Gastrocnemius medialis (tissue), 4 donors: ENCODE data around the gene CLEC4E. TPM values are rescaled to one million over a fixed set of nuclear protein-coding genes. Genes with fewer than 3 reads are reported as not detected.

ENCODE experiments used
- ATAC-seq, 2 donors: fragments of 150-250 bp; one replicate each; pipeline ENCODE4 v1.9.1; 2016
- DNase-seq, 2 donors: peaks; one replicate each; pipeline ENCODE4 v3.0.0-alpha.2; 2019
- H3K27ac ChIP-seq, 4 donors: fragments of 200-600 bp; sonication (generic); 1 replicate in 1 of 4; 2 replicates in 3 of 4; pipeline ENCODE4 v1.5.1; 2016 to 2018; ENCODE audit warnings: mild to moderate bottlenecking in 2 of 4, moderate library complexity in 1 of 4
- H3K27me3 ChIP-seq, 3 donors: fragments of 200-600 bp; sonication (generic) in 2 of 3; 1 replicate in 1 of 3; 2 replicates in 2 of 3; pipeline versions ENCODE4 v1.5.1 to v1.6.0; 2016 to 2019; ENCODE audit warnings: mild to moderate bottlenecking in 1 of 3, moderate library complexity in 1 of 3
- H3K36me3 ChIP-seq, 2 donors: fragments of 200-600 bp; sonication (generic) in 1 of 2; one replicate each; pipeline ENCODE4 v1.5.1; 2017 to 2018
- H3K4me1 ChIP-seq, 2 donors: fragments of 200-600 bp; sonication (generic) in 1 of 2; one replicate each; pipeline ENCODE4 v1.5.1; 2016 to 2017; ENCODE audit warnings: mild to moderate bottlenecking in 2 of 2
- H3K4me3 ChIP-seq, 4 donors: fragments of 200-600 bp; sonication (generic) in 3 of 4; 1 replicate in 1 of 4; 2 replicates in 3 of 4; pipeline ENCODE4 v1.5.1; 2016 to 2019; ENCODE audit warnings: mild to moderate bottlenecking in 2 of 4
- H3K9me3 ChIP-seq, 3 donors: fragments of 200-600 bp; sonication (generic) in 2 of 3; 1 replicate in 1 of 3; 2 replicates in 2 of 3; pipeline ENCODE4 v1.5.1; 2016 to 2019
- POLR2A ChIP-seq, 2 donors: fragments of 450-650 bp; IDR thresholded peaks; one replicate each; pipeline ENCODE4 v1.6.1; 2017; ENCODE audit warnings: antibody characterized with exemption in 2 of 2, mild to moderate bottlenecking in 2 of 2, moderate library complexity in 2 of 2
- in situ Hi-C, 4 donors: fragments of 200-750 bp; cut with MboI; loops; one replicate each; pipeline versions ENCODE4 v1.15.0 to v1.8.0; 2017; ENCODE audit warnings: low sequenced_read_pairs in 4 of 4
- intact Hi-C: fragments of 100-400 bp; cut with DNase I; formaldehyde crosslinking; loops from one replicate; pipeline ENCODE4 v1.15.1; 2023; ENCODE audit warnings: low total_unique reads
- total RNA-seq, 4 donors: library from RNA; depleted of rRNA; stranded (reverse); fragments of >200 nt; gene quantifications; one replicate each; pipeline versions ENCODE4 v1.1.0 to v1.2.3, GENCODE V29; 2016
- TF ChIP-seq, protein P1 (sequence below), 5 experiments: fragments of 450-650 bp in 3 of 5; fragments of 200-600 bp in 2 of 5; sonication (generic) in 2 of 5; IDR thresholded peaks in 4 of 5; conservative IDR thresholded peaks in 1 of 5; 1 replicate in 4 of 5; 2 replicates in 1 of 5; pipeline ENCODE4 v1.5.1; 2016 to 2019; ENCODE audit warnings: antibody characterized with exemption in 5 of 5, mild to moderate bottlenecking in 3 of 5, moderate library complexity in 3 of 5

The CLEC4E gene
- total RNA-seq, 4 donors from 2014 or later, result 0.35 to 0.58 TPM; not detected in 2

DNA sequence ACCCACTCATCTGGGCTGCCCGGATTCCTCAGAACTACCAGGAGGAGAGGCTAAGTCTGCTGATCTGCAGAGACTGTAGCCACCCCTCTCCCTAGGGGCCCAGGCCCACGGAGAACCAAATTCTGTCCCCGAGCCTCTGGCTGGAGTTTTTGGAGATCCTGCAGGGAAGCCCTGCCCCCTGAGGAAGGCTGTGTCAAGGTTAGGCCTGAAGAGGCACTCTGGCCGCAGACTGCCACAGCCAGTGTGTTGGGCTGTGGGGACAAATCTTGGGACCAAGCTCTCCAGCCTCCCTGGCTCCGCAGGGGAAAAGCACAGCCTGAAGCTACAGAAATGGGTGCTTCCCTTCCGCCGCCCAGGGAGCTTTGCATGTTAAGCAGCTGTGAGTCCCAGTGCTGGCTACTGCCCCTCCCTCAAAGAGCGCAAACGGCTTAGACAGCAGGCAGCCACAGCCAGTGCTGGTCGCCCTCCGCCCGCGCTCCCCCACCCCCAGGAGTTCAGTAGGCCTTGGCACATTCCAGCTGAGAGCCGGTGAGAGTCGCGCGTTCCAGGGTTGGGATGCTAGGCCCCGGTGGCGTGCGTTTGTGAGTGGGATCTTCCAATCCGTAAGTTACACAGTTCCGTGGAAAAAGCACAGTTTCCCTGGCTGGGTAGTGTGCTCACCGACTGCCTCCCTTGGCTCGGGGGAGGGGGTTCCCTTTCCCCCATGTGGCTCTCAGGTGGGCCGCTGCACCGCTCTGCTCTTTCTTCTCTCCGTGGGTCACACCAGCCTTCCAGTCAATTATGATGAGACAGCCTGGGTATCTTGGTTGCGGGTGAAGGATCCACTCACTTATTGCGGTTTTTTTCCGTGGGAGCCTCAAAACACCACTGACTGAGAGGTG is 13.2 kb downstream of the CLEC4E start:
- ATAC-seq (no peak), DNase-seq (no peak)
- no peaks in the 10 kb centered on the region for H3K36me3 ChIP-seq
- intact Hi-C loops (no loop called here), in situ Hi-C loops (no loop called here)
- no peak overlapping the region for H3K4me3 ChIP-seq
- TF ChIP-seq POLR2A (IDR thresholded peaks at IDR 0.05), result no peak
- TF ChIP-seq, protein P1, sequence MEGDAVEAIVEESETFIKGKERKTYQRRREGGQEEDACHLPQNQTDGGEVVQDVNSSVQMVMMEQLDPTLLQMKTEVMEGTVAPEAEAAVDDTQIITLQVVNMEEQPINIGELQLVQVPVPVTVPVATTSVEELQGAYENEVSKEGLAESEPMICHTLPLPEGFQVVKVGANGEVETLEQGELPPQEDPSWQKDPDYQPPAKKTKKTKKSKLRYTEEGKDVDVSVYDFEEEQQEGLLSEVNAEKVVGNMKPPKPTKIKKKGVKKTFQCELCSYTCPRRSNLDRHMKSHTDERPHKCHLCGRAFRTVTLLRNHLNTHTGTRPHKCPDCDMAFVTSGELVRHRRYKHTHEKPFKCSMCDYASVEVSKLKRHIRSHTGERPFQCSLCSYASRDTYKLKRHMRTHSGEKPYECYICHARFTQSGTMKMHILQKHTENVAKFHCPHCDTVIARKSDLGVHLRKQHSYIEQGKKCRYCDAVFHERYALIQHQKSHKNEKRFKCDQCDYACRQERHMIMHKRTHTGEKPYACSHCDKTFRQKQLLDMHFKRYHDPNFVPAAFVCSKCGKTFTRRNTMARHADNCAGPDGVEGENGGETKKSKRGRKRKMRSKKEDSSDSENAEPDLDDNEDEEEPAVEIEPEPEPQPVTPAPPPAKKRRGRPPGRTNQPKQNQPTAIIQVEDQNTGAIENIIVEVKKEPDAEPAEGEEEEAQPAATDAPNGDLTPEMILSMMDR (IDR thresholded peaks at IDR 0.05 in 4 of 5, conservative IDR thresholded peaks at IDR 0.05 in 1 of 5), result no peak
- no peaks in the 10 kb centered on the region for H3K9me3 ChIP-seq
- H3K4me1 ChIP-seq, result no peaks in the 10 kb centered on the region
- H3K27me3 ChIP-seq, result no peaks in the 10 kb centered on the region
- H3K27ac ChIP-seq, result no peak overlapping the region

DNA sequence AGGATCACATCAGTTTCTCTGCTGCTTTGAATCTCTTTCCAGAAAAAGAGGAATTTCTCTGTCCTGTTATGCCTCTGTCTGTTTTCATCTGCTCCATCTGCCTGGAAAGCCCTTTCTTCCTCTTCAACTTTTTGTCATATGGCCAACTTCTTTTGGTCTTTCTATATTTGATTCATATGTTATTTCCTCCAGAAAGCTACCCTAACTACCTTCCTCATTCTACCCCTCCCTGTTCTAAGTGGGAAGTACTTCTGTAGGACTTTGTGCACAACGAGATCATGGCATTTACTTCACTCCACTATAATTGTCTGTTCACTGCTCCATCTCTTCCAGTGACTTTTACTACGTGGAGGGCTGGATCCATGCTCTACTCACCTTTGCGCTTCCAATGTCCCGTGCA is 21.5 kb downstream of the CLEC4E start:
- Histone ChIP-seq H3K27me3 (no peaks in the 10 kb centered on the region), H3K9me3 (no peaks in the 10 kb centered on the region), H3K27ac (no peak overlapping the region), H3K36me3 (no peaks in the 10 kb centered on the region), H3K4me3 (no peak overlapping the region), H3K4me1 (no peaks in the 10 kb centered on the region)
- ATAC-seq (no peak), DNase-seq (no peak)
- intact Hi-C loops (no loop called here), in situ Hi-C loops (no loop called here)
- TF ChIP-seq, protein P1 (IDR thresholded peaks at IDR 0.05 in 4 of 5, conservative IDR thresholded peaks at IDR 0.05 in 1 of 5), result no peak
- no peak for TF ChIP-seq POLR2A (IDR thresholded peaks at IDR 0.05)

DNA sequence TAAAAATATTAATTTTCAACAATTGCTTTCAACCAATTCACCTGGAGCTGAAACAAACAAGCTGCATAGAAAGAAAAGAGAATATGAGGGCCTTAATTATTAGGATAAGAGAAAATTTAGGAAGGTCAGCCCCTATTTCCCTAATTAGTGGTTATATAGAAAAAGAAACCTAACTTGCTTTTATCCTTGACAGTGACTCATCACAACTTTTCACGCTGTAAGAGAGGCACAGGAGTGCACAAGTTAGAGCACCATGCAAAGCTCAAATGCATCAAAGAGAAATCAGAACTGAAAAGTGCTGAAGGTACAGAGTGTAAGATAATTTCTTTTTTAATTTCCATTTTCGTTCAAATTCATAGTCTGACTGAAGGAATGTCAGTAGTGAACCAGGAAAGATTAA is 22.7 kb downstream of the CLEC4E start:
- Histone ChIP-seq H3K27ac (no peak overlapping the region), H3K4me3 (no peak overlapping the region), H3K36me3 (no peaks in the 10 kb centered on the region), H3K4me1 (no peaks in the 10 kb centered on the region), H3K27me3 (no peaks in the 10 kb centered on the region), H3K9me3 (no peaks in the 10 kb centered on the region)
- intact Hi-C loops, result no loop called here
- no peak for TF ChIP-seq POLR2A (IDR thresholded peaks at IDR 0.05)
- TF ChIP-seq, protein P1 (IDR thresholded peaks at IDR 0.05 in 4 of 5, conservative IDR thresholded peaks at IDR 0.05 in 1 of 5), result no peak
- in situ Hi-C loops, result no loop called here
- ATAC-seq (no peak), DNase-seq (no peak)

DNA sequence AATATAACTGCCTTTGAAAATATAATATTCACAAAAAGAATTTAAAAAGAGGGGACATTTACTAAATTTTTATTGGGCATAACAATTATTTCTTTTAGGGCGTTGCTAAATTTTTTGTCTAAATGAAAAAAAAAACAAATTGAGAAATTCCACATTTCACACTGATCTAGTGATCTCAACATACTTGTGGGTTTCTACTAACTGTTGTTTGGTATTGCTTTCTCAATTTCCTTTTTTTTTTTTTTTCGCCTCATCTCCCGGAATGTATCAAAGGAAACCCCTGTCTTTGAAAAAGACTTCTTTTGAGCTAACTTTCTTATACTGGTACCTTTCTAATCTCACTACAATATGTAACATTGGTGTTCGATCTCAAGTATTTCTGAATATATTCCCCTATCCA is 27.4 kb downstream of the CLEC4E start, which contains the start of gene CLEC4D:
Gene CLEC4D, plus strand, starts transcription at position 248 of the 400 bp plus-strand sequence. CDS start 230 bp downstream, outside the sequence.
- TF ChIP-seq, protein P1 (IDR thresholded peaks at IDR 0.05 in 4 of 5, conservative IDR thresholded peaks at IDR 0.05 in 1 of 5), result no peak
- TF ChIP-seq POLR2A (IDR thresholded peaks at IDR 0.05), result no peak

More for the DNA sequence above, 27.4 kb downstream of the CLEC4E start, which contains the start of gene CLEC4D:
- ATAC-seq (no peak), DNase-seq (no peak)
- in situ Hi-C loops, result no loop called here
- H3K4me1 ChIP-seq, result no peaks in the 10 kb centered on the region
- H3K27me3 ChIP-seq, result no peaks in the 10 kb centered on the region
- no peaks in the 10 kb centered on the region for H3K36me3 ChIP-seq
- no peak within 1 kb of the TSS for H3K4me3 ChIP-seq
- intact Hi-C loops, result no loop called here
- H3K9me3 ChIP-seq, result no peaks in the 10 kb centered on the region
- no peak within 1 kb of the TSS for H3K27ac ChIP-seq
